Measurements from ENCODE around the gene SUSD3.

GRCh38 chr9:93116072-93116961, 57.8 kb downstream of the SUSD3 start:
- TF ChIP-seq POLR2AphosphoS5 (IDR thresholded peaks at IDR 0.05; ENCODE audit: borderline replicate concordance, low read depth, low read length) (no peak), EZH2 (IDR thresholded peaks at IDR 0.05) (no peak), FOXP2 (optimal IDR thresholded peaks at IDR 0.05; ENCODE audit: control extremely low read depth, extremely low read length, insufficient read depth) (no peak)
